GM19438 (cell line): ENCODE data around the gene TMEM235.
"Not testable (repeated sequence)": the region's sequence is repeated elsewhere in the genome, so short reads cannot be mapped to it uniquely, and the experiment has no call there.

Experiments used
- ATAC-seq: cut with Tn5 transposase; IDR thresholded peaks from one replicate; pipeline ENCODE4 v1.9.1; 2021; ENCODE audit warnings: low read depth; ENCODE audit not compliant: unreplicated experiment

The TMEM235 gene

GRCh38 chr17:78214706-78215061, 16.7 kb upstream of the TMEM235 start:
- no peak for ATAC-seq

GRCh38 chr17:78219396-78220150, 11.9 kb upstream of the TMEM235 start:
- ATAC-seq: no peak

DNA sequence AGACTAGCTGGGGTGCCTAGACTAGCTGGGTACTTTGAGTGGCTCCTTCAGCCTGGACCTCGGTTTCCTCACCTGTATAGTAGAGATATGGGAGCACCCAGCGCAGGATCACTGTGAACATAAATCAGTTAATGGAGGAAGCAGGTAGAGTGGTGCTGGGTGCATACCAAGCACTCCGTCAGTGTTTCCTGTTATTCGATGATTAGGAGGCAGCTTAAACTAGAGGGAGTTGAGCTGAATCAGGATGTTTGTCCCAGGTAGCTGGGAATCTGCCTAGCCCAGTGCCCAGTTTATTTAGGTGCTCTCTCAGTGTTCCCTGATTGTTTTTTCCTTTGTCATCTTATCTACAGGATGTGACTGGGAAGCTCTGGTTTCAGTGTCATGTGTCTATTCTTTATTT, 8.4 kb upstream of the TMEM235 start:
- ATAC-seq: no peak

GRCh38 chr17:78223765-78224164, 7.7 kb upstream of the TMEM235 start:
- no peak for ATAC-seq

GRCh38 chr17:78224231-78225087, 7.0 kb upstream of the TMEM235 start:
- ATAC-seq: no peak

GRCh38 chr17:78225088-78225865, 6.2 kb upstream of the TMEM235 start:
- no peak for ATAC-seq

DNA sequence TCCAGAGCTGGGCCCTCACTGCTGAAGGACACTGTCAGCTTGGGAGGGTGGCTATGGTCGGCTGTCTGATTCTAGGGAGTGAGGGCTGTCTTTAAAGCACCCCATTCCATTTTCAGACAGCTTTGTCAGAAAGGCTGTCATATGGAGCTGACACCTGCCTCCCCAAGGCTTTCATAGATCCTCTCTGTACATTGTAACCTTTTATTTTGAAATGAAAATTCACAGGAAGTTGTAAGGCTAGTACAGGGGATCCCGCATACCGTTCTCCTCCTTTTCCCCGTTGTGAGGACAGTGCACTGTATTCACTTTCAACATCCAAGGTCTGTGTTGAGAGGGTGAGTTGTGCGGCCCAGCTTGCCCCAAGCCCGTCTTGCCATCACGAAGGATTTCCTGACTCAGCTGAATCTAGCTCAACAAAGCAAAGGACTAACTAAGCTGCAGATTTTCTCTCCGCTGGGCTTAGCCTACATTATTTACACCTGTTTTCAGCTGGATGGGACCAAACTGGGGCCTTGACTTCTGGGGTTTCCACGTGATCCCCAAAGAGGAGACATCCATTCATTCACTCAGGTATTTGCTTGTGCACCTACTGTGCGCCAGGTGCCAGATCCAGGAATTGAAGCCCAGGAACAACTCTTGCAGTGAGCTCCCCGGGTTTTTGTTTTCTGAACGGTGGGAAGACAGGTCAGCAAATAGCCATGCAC, 5.2 kb upstream of the TMEM235 start:
- no peak for ATAC-seq

DNA sequence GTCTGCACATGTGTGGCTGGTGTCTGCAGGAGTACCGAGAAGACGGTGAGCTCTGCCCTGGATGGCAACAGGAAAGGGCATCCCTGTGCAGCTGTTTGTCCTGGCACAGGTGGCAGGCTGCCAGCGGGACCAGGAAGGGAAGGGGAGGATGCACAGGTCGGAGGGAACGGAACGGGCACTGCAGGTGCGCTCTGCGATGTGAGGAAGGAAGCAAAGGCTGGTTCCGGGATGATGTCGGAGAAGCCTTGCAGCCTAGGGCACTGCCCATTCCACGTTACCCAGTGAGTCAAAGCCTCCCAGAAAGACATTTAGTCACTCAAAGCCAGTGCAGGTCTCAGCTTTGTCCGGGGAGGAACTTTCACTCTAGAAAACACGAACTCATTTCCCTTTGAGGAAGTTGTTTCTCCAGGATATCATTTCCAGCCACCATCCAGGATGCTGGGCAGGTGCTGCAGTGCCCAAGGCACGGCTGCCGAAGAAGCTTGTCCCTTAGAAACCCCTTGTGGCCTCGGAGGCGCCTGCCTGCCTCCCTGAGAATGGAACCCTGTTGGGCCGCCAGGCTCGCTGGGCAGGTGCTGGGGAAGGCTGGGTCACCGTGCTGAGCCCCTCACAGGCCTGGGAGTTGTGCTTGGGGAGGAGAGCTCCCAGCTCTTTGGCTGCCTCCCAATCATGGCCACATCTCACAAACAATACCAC, 4.5 kb upstream of the TMEM235 start:
- ATAC-seq: no peak

DNA sequence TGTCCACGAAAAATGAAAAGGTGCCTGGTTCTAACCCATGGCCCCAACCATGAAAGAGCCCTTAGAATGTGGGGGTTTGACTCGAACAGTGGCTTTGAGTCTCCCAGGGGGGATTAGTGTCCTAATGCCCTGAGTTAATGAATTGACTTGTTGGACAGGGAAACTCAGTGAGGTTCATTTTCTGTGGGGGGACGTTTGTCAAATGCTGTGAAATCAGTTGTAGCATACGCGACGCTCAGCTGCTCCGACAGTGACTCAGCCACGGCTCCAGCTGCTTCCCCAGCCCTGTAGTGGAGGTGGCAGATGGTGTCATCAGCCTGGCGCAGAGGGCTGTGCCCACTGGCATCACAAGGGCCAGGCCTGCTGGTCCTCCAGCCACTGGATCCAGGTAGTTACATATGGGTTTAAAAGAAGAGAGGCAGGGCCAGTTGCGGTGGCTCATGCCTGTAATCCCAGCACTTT, 3.9 kb upstream of the TMEM235 start:
- ATAC-seq: no peak

GRCh38 chr17:78228176-78228575, 3.3 kb upstream of the TMEM235 start:
- no peak for ATAC-seq

DNA sequence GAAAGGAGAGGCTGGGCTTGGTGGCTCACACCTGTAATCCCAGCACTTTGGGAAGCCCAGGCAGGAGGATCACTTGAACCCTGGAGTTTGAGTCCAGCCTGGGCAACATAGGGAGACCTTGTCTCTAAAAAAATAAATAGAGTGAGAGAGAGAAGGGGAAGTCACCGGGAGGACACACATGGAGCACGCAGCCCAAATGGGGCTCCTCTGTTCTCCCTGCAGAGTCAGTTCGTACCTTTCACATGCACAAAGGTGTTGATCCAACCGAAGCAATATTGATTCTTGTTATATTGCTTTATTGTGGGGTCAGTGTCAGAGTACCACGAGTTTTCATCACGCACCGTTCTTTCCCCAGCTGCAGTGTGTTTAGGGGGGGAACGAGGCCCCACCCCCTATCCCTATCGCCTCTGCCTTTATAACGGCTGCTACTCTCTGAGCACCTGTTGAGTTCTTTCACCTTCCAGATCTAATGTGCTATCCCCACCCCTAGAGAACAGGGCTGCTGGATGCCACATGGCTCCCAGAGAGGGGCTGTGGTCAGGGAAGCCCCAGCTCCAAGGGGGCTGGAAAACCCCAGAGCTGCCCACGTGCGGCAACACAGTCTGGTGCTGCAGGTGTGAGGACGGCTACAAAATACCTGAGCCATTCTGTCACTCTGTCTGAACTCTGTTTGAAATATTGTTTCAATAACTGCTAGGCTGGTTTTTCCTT, 1.0 kb upstream of the TMEM235 start:
- no peak for ATAC-seq

DNA sequence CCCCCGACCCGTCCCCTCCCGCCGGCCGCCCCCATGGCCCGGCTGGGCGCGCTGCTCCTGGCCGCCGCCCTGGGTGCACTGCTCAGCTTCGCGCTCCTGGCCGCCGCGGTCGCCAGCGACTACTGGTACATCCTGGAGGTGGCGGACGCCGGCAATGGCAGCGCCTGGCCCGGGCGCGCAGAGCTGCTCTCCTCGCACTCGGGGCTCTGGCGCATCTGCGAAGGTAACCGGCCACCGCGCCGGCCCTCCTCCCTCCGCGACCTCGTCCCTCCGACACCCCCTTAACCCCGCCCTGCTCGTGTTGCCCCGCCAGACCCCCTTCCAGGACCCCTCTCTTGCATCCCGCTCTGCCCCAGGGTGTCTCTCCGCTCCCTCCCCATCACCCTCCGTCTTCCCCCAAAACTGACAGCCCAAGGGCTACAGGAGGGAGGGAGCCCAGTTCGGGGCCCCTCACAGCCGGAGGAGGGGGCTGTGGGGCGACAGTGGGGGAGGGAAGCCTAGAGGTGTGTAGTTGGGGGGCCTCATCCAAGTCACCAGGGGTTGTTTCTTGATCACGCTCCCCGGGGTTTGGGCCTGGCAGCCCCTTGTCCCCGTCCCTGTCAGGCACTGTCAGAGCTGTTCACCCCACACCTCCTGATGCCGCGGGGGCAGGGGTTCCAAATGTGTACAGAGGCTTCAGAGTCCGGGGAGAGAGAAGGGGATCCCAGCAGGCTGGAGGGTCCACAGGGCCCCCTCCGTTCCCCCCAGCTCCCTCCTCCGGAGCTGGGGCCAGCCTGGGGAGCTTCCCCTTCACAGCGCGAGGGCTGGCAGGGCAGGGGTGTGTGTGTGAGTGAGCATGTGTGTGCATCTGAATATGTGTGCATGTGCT, 794 bp downstream of the TMEM235 start:
- no peak for ATAC-seq

- no peak for ATAC-seq
Measured at GRCh38 chr17:78232859-78233173, 1.4 kb downstream of the TMEM235 start.

- ATAC-seq: no peak
Measured at GRCh38 chr17:78233678-78234077, 2.2 kb downstream of the TMEM235 start.

DNA sequence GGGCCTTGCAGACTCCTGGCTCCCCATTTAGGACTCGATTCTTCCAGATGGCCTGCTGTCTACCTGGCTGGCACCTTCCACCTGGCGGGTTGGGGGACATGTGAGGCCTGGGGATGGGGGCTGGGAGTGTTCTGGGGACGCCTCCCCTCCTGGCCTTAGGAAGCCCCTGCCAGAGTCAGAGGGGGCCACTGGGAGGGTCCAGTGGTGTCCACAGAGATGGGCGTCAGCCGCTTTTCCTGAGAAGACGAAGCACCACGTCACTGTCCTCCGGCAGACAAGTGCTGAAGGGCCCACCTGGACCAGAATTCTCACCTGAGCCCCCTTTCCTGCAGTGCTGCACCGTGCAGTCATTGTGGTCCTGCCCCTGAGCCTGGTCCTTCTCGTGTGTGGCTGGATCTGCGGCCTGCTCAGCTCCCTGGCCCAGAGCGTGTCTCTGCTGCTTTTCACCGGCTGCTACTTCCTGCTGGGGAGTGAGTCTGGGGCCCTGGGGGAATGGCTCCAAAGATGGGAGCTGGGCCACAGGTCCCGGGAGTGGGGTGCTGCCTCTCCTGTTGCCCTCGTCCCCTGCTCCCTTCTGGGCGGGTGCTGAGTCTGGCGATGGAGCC, 2.9 kb downstream of the TMEM235 start:
- no peak for ATAC-seq

DNA sequence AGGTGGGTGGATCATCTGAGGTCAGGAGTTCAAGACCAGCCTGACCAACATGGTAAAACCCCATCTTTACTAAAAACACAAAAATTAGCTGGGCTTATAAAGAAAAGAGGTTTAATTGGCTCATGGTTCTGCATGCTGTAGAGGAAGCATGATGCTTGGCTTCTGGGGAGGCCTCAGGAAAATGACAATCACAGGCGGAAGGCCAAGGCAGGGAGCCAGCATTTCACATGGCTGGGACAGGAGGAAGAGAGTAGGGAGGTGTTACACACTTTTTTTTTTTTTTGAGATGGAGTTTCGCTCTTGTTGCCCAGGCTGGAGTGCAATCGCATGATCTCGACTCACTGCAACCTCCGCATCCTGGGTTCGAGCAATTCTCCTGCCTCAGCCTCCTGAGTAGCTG, 3.6 kb downstream of the TMEM235 start:
- not testable (repeated sequence) for ATAC-seq

DNA sequence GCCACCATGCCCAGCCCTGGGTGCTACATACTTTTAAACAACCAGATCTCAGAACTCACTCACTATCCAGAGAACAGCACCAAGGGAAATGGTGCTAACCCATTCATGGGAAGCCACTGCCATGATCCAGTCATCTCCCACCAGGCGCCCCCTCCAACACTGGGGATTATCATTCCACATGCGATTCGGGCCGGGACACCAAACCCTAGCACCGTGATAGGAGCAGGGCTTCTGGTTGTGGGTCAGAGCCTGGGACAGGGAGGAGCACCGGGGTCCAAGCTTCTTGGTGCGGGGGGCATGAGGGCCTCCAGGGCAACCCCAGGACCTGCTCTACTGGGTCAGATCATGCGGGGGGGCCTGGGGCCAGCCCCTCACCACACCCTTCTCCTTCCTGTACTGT, 4.5 kb downstream of the TMEM235 start:
- no peak for ATAC-seq
